Measurements from ENCODE around the gene TMEM52B.

Gene TMEM52B

DNA sequence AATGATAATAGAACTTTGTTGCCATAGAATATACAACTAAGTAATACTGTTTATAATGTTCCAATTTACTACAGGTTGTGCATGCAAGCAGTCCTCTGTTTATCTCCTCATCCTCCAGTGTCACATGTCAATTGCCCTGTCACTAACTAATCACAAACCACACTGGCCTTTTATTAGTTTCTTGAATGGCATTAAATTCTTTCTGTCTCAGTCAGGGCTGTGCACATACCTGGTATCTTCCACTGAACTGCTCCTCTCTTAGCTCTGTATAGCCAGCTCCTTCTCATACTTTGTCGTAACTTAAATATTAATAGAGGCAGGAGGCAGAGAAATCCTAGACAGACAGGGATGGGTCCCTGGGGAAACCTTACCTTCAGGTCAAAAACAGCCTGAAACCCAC is 57.9 kb downstream of the TMEM52B start:
- in situ Hi-C loops (cut with MboI; ENCODE audit: low sequenced_read_pairs, unreplicated experiment), result loop anchor here (5.0 to 25.0 kb wide), 3 partner anchors 326 to 1251 kb away; no protein-coding TSS in a partner anchor
- no peak for DNase-seq (ENCODE audit: low spot score)
- TF ChIP-seq, protein P1, sequence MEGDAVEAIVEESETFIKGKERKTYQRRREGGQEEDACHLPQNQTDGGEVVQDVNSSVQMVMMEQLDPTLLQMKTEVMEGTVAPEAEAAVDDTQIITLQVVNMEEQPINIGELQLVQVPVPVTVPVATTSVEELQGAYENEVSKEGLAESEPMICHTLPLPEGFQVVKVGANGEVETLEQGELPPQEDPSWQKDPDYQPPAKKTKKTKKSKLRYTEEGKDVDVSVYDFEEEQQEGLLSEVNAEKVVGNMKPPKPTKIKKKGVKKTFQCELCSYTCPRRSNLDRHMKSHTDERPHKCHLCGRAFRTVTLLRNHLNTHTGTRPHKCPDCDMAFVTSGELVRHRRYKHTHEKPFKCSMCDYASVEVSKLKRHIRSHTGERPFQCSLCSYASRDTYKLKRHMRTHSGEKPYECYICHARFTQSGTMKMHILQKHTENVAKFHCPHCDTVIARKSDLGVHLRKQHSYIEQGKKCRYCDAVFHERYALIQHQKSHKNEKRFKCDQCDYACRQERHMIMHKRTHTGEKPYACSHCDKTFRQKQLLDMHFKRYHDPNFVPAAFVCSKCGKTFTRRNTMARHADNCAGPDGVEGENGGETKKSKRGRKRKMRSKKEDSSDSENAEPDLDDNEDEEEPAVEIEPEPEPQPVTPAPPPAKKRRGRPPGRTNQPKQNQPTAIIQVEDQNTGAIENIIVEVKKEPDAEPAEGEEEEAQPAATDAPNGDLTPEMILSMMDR (IDR thresholded peaks at IDR 0.05; ENCODE audit: borderline replicate concordance, control extremely low read depth, extremely low read depth, insufficient read depth, missing control alignments), result no peak

DNA sequence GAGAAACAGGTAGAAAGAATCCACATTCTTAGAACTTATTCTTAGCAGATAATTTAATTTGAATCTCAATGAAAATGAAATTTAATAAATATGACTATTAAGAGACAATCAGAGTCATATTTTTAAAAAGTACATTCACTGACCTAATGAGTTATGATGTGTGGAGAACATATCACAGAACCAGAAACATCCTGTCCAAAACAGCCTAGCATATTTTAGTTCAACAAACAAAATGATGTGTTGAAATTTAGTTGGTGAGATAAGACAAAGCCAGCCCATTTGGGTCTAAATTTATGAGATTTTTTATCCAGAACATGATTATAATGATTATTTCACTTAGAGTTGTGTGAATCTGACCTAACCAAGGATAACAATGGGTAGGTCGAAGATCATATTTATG is 59.7 kb downstream of the TMEM52B start:
- TF ChIP-seq, protein P1 (IDR thresholded peaks at IDR 0.05; ENCODE audit: borderline replicate concordance, control extremely low read depth, extremely low read depth, insufficient read depth, missing control alignments), result no peak
- in situ Hi-C loops (cut with MboI; ENCODE audit: low sequenced_read_pairs, unreplicated experiment), result loop anchor here (5.0 to 25.0 kb wide), 3 partner anchors 324 to 1249 kb away; no protein-coding TSS in a partner anchor
- no peak for DNase-seq (ENCODE audit: low spot score)

DNA sequence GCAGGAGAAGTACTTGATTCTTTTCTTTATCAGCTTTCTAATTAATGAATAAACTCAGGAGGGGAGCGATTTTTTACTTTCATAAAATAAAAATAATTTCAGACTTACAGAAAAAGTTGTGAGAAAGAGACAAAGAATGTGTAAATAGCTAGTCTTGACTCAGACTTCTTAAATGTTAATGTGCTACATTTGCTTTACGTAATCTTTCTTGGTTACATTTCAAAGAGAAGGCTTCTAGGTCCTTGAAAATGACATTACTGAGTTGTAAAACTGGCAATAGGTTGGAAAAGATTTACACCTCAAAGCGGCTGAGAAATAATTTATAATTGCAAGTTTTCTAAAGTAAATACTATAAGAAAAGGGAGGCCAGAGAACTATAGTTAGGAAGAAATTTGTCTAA is 62.5 kb downstream of the TMEM52B start:
- in situ Hi-C loops (cut with MboI; ENCODE audit: low sequenced_read_pairs, unreplicated experiment), result loop anchor here (25.0 kb wide), 2 partner anchors 446 to 1246 kb away; no protein-coding TSS in a partner anchor
- TF ChIP-seq, protein P1 (IDR thresholded peaks at IDR 0.05; ENCODE audit: borderline replicate concordance, control extremely low read depth, extremely low read depth, insufficient read depth, missing control alignments), result no peak

More for the DNA sequence above, 62.5 kb downstream of the TMEM52B start:
- DNase-seq (ENCODE audit: low spot score), result no peak

Data from GM13976 (cell line).